Measurements from ENCODE around the gene SOST. TPM values are rescaled to one million over a fixed set of nuclear protein-coding genes. Genes with fewer than 3 reads are reported as not detected.

The SOST gene
- total RNA-seq, 4 donors from 2014 or later: not detected

DNA sequence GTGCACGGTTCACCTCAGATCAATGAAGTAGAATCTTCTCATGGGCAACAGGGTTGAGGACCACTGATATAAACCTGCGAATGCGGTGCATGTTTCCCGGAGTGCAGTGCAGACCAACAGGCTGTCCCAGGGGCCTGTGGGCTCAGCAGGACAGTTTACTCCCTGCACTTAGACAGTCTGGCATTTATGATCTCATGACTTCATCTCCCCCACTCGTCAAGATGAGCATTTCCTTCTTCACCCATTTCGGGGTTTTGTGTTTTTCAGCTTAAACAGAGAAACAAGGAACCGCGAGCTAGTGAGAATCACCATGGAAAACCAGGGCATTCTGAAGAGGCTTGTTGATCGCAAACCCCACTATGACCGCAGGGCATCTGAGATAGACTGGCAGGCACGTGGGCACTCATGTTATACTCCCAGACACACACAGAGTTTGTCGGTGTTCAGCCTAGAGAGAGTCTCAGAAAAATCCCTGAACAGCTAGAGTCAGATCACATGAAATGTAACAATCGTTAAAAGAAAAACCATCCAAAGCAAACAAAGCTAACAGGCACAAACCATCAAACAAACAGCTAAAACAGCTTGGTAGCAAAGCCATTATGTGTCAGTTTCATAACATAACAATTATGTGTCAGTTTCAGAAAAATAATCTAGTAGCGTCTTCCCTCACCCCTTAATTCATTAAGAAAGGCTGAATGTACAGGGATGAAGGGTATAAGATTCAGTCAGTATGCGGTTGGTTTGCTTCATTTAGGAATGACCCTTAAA is 24.5 kb upstream of the SOST start:
- H3K36me3 ChIP-seq: no peaks in the 10 kb centered on the region
- H3K9me3 ChIP-seq: no peaks in the 10 kb centered on the region
- no peak for DNase-seq
- TF ChIP-seq POLR2A (IDR thresholded peaks at IDR 0.05): no peak
- TF ChIP-seq, protein P1, sequence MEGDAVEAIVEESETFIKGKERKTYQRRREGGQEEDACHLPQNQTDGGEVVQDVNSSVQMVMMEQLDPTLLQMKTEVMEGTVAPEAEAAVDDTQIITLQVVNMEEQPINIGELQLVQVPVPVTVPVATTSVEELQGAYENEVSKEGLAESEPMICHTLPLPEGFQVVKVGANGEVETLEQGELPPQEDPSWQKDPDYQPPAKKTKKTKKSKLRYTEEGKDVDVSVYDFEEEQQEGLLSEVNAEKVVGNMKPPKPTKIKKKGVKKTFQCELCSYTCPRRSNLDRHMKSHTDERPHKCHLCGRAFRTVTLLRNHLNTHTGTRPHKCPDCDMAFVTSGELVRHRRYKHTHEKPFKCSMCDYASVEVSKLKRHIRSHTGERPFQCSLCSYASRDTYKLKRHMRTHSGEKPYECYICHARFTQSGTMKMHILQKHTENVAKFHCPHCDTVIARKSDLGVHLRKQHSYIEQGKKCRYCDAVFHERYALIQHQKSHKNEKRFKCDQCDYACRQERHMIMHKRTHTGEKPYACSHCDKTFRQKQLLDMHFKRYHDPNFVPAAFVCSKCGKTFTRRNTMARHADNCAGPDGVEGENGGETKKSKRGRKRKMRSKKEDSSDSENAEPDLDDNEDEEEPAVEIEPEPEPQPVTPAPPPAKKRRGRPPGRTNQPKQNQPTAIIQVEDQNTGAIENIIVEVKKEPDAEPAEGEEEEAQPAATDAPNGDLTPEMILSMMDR (IDR thresholded peaks at IDR 0.05): no peak
- no peak overlapping the region for H3K4me3 ChIP-seq
- no peak overlapping the region for H3K27ac ChIP-seq
- peaks cover 0 to 6% of the 10 kb centered on the region in 2 donors for H3K4me1 ChIP-seq
- H3K27me3 ChIP-seq: no peaks in the 10 kb centered on the region
- intact Hi-C loops (cut with DNase I; ENCODE audit: low total_unique reads): no loop called here

DNA sequence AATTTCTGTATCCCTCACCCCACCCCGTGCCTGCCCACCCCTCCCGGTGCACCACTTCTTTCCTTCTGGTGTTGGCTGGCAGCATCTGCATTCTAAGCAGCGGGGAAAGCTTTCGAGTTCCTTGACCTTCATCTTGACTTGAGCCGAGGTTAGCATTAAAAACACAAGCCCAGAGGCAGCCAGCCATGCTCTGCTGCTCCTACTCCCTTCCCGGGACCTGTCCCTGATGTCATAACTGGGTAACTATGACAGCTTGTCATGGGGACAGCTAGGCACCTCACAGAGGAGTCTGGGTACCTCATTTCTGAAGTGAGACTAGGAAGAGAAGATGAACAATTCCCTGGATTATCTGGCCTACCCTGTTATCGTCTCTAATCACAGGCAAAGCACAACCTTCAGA is 21.5 kb upstream of the SOST start, which contains the start of gene CFAP97D1:
TSS of gene CFAP97D1 (plus strand) at position 301 of the 400 bp plus-strand sequence. CDS start at position 329, 28 bp downstream.
- no peaks in the 10 kb centered on the region for H3K9me3 ChIP-seq
- peak within 1 kb of the TSS; percentile 75 to 95 for H3K4me3 ChIP-seq
- intact Hi-C loops (cut with DNase I; ENCODE audit: low total_unique reads): no loop called here
- H3K4me1 ChIP-seq: peaks cover 0 to 6% of the 10 kb centered on the region in 2 donors
- peak within 1 kb of the TSS; percentile 98 to 100 for H3K27ac ChIP-seq
- no peaks in the 10 kb centered on the region for H3K27me3 ChIP-seq
- no peak for DNase-seq
- TF ChIP-seq POLR2A (IDR thresholded peaks at IDR 0.05): no peak
- TF ChIP-seq, protein P1 (IDR thresholded peaks at IDR 0.05): no peak
- H3K36me3 ChIP-seq: no peaks in the 10 kb centered on the region

DNA sequence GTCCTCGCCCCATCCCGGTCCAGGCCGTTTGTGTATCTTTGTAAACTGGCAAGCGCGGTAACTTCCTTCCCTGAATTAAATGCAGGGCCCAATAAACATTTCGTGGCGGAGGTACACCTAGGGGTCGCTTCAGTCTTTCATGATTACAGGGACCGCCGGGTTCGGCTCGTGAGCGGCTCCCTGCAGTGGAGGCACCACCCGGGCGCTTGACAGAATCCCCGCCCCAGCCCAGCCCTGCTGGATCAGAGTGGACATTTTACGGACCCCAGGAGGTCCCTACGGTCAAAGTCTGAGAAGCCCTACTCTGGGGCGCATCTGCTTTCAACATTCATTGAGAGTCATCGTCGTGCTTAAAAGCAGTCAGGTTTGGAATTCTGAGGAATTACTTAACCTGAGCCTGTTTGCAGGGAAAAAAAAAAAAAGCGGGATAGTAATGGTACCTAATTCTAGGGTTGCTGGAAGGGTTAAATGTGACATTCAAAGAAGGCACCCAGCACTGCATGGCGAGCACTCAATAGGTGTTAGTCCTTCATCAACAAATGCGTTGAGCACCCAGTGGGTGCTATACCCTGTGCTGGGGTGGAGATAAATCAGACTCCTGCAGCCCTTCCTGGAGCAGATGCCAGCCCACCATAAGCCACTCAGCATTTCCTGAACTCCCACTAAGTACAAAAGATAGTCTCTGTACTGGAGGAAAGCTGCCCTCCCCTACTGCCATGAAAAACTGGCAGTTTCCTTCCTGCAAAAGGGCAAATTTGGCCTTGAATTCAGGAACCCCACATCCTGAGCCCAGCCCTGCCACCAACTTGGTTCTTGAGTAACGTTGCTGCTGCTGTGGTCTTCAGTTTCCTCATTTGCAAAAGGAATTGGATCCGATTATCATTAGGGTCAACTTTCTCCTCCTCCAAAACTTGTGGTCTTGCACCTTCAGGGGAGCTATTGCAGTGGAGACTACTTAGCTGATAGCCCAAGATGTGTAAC is 20.8 kb upstream of the SOST start:
- Histone ChIP-seq H3K27me3 (no peaks in the 10 kb centered on the region), H3K27ac (peak overlapping the region; percentile 98 to 100), H3K9me3 (no peaks in the 10 kb centered on the region), H3K36me3 (no peaks in the 10 kb centered on the region), H3K4me3 (peak overlapping the region; percentile 75 to 95), H3K4me1 (peaks cover 0 to 6% of the 10 kb centered on the region in 2 donors)
- peak in 1 of 2 donors; percentile 4 for TF ChIP-seq POLR2A (IDR thresholded peaks at IDR 0.05)
- TF ChIP-seq, protein P1 (IDR thresholded peaks at IDR 0.05): peak; percentile 21 to 43 (median 23)
- intact Hi-C loops (cut with DNase I; ENCODE audit: low total_unique reads): no loop called here
- DNase-seq: peak in 1 of 2 donors; percentile 54

DNA sequence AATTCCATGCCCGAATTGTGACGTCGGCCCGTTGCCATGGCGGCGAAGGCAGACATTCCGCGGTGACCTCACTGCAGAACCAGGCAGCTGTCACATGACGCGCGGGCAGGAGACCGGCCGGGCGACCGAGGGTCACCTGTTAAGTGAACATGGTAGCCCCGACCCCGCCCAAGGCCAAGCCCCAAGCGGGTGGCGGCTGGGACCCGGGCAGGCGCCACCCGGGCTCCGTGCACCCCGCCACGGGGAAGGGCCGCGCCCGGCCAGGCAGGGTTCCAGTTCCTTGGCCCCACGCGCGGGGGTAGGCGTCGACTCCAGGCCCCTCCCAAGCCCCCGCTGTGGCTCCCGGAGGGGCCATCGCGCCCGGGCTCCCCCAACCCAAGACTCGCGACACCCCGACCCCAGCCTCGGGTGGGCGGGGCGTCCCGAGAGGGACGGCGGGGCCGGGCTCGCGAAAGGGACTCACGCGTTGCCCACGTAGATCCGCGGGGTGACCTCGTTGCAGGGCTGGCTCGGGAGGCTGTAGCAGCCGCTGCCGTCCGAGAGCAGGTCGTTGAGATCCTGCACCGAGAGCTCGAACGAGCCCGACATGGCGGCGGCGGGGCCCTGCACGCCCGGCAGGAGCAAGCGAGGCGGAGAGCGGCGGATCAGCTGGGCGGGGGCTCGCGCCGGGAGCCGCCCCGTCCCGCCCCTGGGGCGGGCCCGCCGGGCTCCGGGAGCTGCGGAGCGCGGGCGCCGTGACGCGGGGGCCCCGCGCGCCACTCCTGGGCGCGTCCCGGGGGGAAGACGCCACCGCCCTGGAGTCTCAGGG is 19.9 kb upstream of the SOST start, which contains the start of gene DUSP3:
TSS of gene DUSP3 (minus strand) at position 641 of the 808 bp plus-strand sequence. CDS start at position 588, 53 bp downstream.
- Histone ChIP-seq H3K4me1 (peaks cover 0 to 6% of the 10 kb centered on the region in 2 donors), H3K9me3 (no peaks in the 10 kb centered on the region), H3K27me3 (no peaks in the 10 kb centered on the region), H3K4me3 (peak within 1 kb of the TSS; percentile 75 to 95), H3K36me3 (no peaks in the 10 kb centered on the region), H3K27ac (peak within 1 kb of the TSS; percentile 98 to 100)
- peak; percentile 95 for TF ChIP-seq POLR2A (IDR thresholded peaks at IDR 0.05)
- TF ChIP-seq, protein P1 (IDR thresholded peaks at IDR 0.05): peak in 2 of 4 experiments; percentile 15 to 29
- peak; percentile 96 for DNase-seq
- intact Hi-C loops (cut with DNase I; ENCODE audit: low total_unique reads): no loop called here
